Panc1 (cell line): ENCODE data around the gene FAM174B. TPM values are rescaled to one million over a fixed set of nuclear protein-coding genes. Genes with fewer than 3 reads are reported as not detected.

ENCODE experiments used
- ATAC-seq: fragments of 200-7000 bp; cut with Tn5 transposase; 2 replicates; pipeline ENCODE4 v1.9.1; 2020; ENCODE audit warnings: mild to moderate bottlenecking, moderate library complexity
- BruUV-seq: library from RNA; stranded (reverse); fragments of 400-500 nt; replicated peaks from 2 replicates; lab custom pipeline; 2021; lab: Mats Ljungman, UMichigan
- CTCF ChIA-PET: fragments of 300-600 bp; sonication (Branson Sonifier 250); formaldehyde crosslinking; loops from one replicate; lab custom pipeline; 2022; ENCODE audit warnings: antibody characterized with exemption; lab: Charles Lee
- POLR2A ChIA-PET: fragments of 300-600 bp; sonication (Branson Sonifier 250); formaldehyde crosslinking; loops from one replicate; lab custom pipeline; 2022; ENCODE audit warnings: antibody characterized with exemption; lab: Charles Lee
- DNase-seq: peaks from one replicate; pipeline ENCODE4 v3.0.0-alpha.2; 2010; ENCODE audit warnings: low read depth, low spot score
- H3K27ac ChIP-seq: 2 replicates; pipeline ENCODE4 v1.5.1; 2011; ENCODE audit warnings: mild to moderate bottlenecking, low read length, inconsistent platforms
- H3K27me3 ChIP-seq: fragments of 200-500 bp; sonication (Bioruptor generic); 2 replicates; pipeline ENCODE4 v1.6.0; 2014; ENCODE audit warnings: low read length, inconsistent platforms; ENCODE audit not compliant: control insufficient read depth, insufficient read depth
- H3K36me3 ChIP-seq: fragments of 200-500 bp; sonication (Bioruptor generic); 2 replicates; pipeline ENCODE4 v1.5.1; 2014; ENCODE audit warnings: inconsistent platforms, mild to moderate bottlenecking, low read length, moderate library complexity; ENCODE audit not compliant: control insufficient read depth, insufficient read depth
- H3K4me1 ChIP-seq: 2 replicates; pipeline ENCODE4 v1.5.1; 2011; ENCODE audit warnings: inconsistent platforms, mild to moderate bottlenecking, low read length, moderate library complexity; ENCODE audit not compliant: control insufficient read depth, insufficient read depth
- H3K4me3 ChIP-seq, 2 experiments: 2 replicates each; pipeline ENCODE4 v1.5.1; 2011 to 2012; ENCODE audit warnings: low read depth in 2 of 2, low read length in 2 of 2, mild to moderate bottlenecking in 2 of 2, inconsistent platforms in 1 of 2, moderate library complexity in 1 of 2
- H3K9me3 ChIP-seq: fragments of 200-500 bp; sonication (Bioruptor generic); 2 replicates; pipeline ENCODE4 v1.5.1; 2014; ENCODE audit warnings: low read depth, mild to moderate bottlenecking, inconsistent platforms, low read length, moderate library complexity; ENCODE audit not compliant: control insufficient read depth, insufficient read depth
- CTCF ChIP-seq: fragments of 450-650 bp; IDR thresholded peaks from 2 replicates; pipeline ENCODE4 v1.5.1; 2017; ENCODE audit warnings: mild to moderate bottlenecking
- POLR2AphosphoS5 ChIP-seq: IDR thresholded peaks from 2 replicates; pipeline ENCODE4 v1.6.1; 2012; ENCODE audit warnings: mild to moderate bottlenecking, low read depth, low read length, moderate library complexity
- REST ChIP-seq, 2 experiments: IDR thresholded peaks; 2 replicates each; pipeline ENCODE4 v1.6.1; 2011 to 2012; ENCODE audit warnings: low read depth in 2 of 2, control low read depth in 1 of 2, low read length in 1 of 2, mild to moderate bottlenecking in 1 of 2, moderate library complexity in 1 of 2; ENCODE audit not compliant: insufficient read depth in 1 of 2
- SIN3A ChIP-seq: IDR thresholded peaks from 2 replicates; pipeline ENCODE4 v1.6.1; 2012; ENCODE audit warnings: low read depth, mild to moderate bottlenecking, low read length, moderate library complexity, borderline replicate concordance; ENCODE audit not compliant: insufficient read depth
- TCF7L2 ChIP-seq: IDR thresholded peaks from 2 replicates; pipeline ENCODE4 v1.6.1; 2011; ENCODE audit warnings: mild to moderate bottlenecking, low read depth, low read length, inconsistent platforms
- in situ Hi-C: cut with HindIII; loops from 2 replicates; pipeline ENCODE4 v1.10.0; 2016; ENCODE audit warnings: low sequenced_read_pairs, low pct_unique_long_range_greater_than_20kb
- intact Hi-C: fragments of 100-400 bp; cut with micrococcal nuclease; formaldehyde crosslinking; loops from one replicate; pipeline ENCODE4 v1.10.0; 2022; ENCODE audit not compliant: unreplicated experiment
- total RNA-seq: library from RNA; stranded (reverse); gene quantifications from one replicate; pipeline ENCODE4 v1.2.1, GENCODE V29; 2021; ENCODE audit not compliant: unreplicated experiment

FAM174B gene
- total RNA-seq, 1 experiment from 2014 or later: 30.7 TPM

GRCh38 chr15:92586966-92587365, 68.6 kb downstream of the FAM174B start:
- DNase-seq (no peak), ATAC-seq (no peak)
- Histone ChIP-seq H3K27me3 (no peaks in the 10 kb centered on the region; the same call in 1 of the 2 replicates), H3K9me3 (no peaks in the 10 kb centered on the region), H3K4me1 (no peaks in the 10 kb centered on the region), H3K27ac (no peak overlapping the region), H3K36me3 (no peaks in the 10 kb centered on the region), H3K4me3 (no peak overlapping the region)
- intact Hi-C loops: no loop called here
- BruUV-seq: no TSS peak
- POLR2A ChIA-PET: no interaction called here
- CTCF ChIA-PET: interaction anchor here (0.6 kb wide), 1 partner anchor 30 kb away, joined by 3 read pairs; no protein-coding TSS in a partner anchor
- TF ChIP-seq TCF7L2 (no peak), SIN3A (no peak), CTCF (no peak), POLR2AphosphoS5 (no peak), REST (IDR thresholded peaks at IDR 0.05; ENCODE audit: insufficient read depth in 1 of 2, low read depth in 2 of 2, low read length in 1 of 2) (no peak)
- in situ Hi-C loops: no loop called here

- H3K9me3 ChIP-seq: no peaks in the 10 kb centered on the region
- H3K27me3 ChIP-seq: no peaks in the 10 kb centered on the region; the same call in 1 of the 2 replicates
- no peak for TF ChIP-seq REST (IDR thresholded peaks at IDR 0.05; ENCODE audit: insufficient read depth in 1 of 2, low read depth in 2 of 2, low read length in 1 of 2)
- TF ChIP-seq POLR2AphosphoS5: no peak
- no peak for TF ChIP-seq CTCF
- no peak for TF ChIP-seq TCF7L2
- no peak for TF ChIP-seq SIN3A
- ATAC-seq (0 out of 2 replicates have a peak, but pooled peaks have one; percentile 44), DNase-seq (no peak)
- H3K4me1 ChIP-seq: no peaks in the 10 kb centered on the region
- BruUV-seq: no TSS peak
- intact Hi-C loops (no loop called here), in situ Hi-C loops (no loop called here)
- no peak overlapping the region for H3K27ac ChIP-seq
- no peak overlapping the region for H3K4me3 ChIP-seq
- ChIA-PET CTCF (no interaction called here), POLR2A (no interaction called here)
- no peaks in the 10 kb centered on the region for H3K36me3 ChIP-seq
Observed at GRCh38 chr15:92586383-92586942, 69.1 kb downstream of the FAM174B start.
